Neutrophil (primary cell): ENCODE measurements around the gene AQP9.

Source experiments
- H3K27ac ChIP-seq: fragments of 200-600 bp; sonication (generic); 2 replicates; pipeline ENCODE4 v1.5.1; 2016; ENCODE audit warnings: mild to moderate bottlenecking, moderate library complexity
- H3K27me3 ChIP-seq: fragments of 200-600 bp; sonication (generic); 2 replicates; pipeline ENCODE4 v1.6.0; 2016; ENCODE audit warnings: mild to moderate bottlenecking
- H3K36me3 ChIP-seq: fragments of 200-600 bp; sonication (generic); 2 replicates; pipeline ENCODE4 v1.5.1; 2017
- H3K4me1 ChIP-seq, 2 experiments: fragments of 200-600 bp in 1 of 2; sonication (generic) in 1 of 2; 1 replicate in 1 of 2; 2 replicates in 1 of 2; pipeline versions ENCODE4 v1.5.1 to v1.6.1; 2013 to 2016; ENCODE audit warnings: low read depth in 1 of 2, low read length in 1 of 2, mild to moderate bottlenecking in 1 of 2, moderate library complexity in 1 of 2; ENCODE audit not compliant: control insufficient read depth in 1 of 2, insufficient read depth in 1 of 2
- H3K4me3 ChIP-seq, 2 experiments: fragments of 200-600 bp in 1 of 2; sonication (generic) in 1 of 2; 1 replicate in 1 of 2; 2 replicates in 1 of 2; pipeline ENCODE4 v1.5.1; 2013 to 2016; ENCODE audit warnings: low read depth in 1 of 2, low read length in 1 of 2, mild to moderate bottlenecking in 1 of 2, moderate library complexity in 1 of 2
- H3K9me3 ChIP-seq: fragments of 200-600 bp; sonication (generic); 2 replicates; pipeline ENCODE4 v1.5.1; 2016
- CTCF ChIP-seq: fragments of 200-600 bp; sonication (generic); IDR thresholded peaks from 2 replicates; pipeline ENCODE4 v1.5.1; 2016; ENCODE audit warnings: antibody characterized with exemption

Gene AQP9

GRCh38 chr15:58154769-58155168 is 16.6 kb downstream of the AQP9 start:
- Histone ChIP-seq H3K27me3 (no peaks in the 10 kb centered on the region), H3K9me3 (no peaks in the 10 kb centered on the region), H3K27ac (no peak overlapping the region), H3K4me1 (peaks cover 6 to 7% of the 10 kb centered on the region in 2 experiments), H3K36me3 (no peaks in the 10 kb centered on the region), H3K4me3 (no peak overlapping the region)
- no peak for TF ChIP-seq CTCF

GRCh38 chr15:58159827-58160386 is 21.7 kb downstream of the AQP9 start:
- Histone ChIP-seq H3K9me3 (no peaks in the 10 kb centered on the region), H3K27me3 (no peaks in the 10 kb centered on the region), H3K36me3 (peaks cover 39% of the 10 kb centered on the region), H3K27ac (no peak overlapping the region), H3K4me1 (peaks cover 0 to 7% of the 10 kb centered on the region in 2 experiments), H3K4me3 (no peak overlapping the region)
- no peak for TF ChIP-seq CTCF

DNA sequence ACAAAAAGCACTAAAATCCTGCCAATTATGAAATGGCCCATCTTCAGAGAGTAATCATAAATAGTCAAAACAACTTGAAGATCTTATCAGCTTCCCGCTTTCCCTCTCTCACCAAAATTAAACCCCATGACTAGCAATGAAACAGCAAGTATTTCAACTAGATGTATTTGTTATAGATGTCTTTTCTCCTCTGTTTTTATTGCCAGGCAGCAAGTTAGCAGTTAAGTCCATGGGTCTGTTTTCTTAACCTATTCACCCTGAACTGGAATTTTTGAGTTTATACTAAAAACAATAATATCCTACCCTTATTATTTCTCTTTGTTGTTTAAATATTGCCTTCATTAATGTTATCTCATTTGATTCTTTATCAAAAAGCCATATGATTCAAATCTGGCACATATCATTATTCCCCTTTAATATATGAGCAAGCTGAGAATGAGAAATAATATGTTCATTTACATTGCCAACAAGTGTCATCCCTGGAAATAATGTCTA is 23.3 kb downstream of the AQP9 start:
- Histone ChIP-seq H3K4me1 (peaks cover 0 to 7% of the 10 kb centered on the region in 2 experiments), H3K9me3 (no peaks in the 10 kb centered on the region), H3K36me3 (peaks cover 49% of the 10 kb centered on the region), H3K4me3 (no peak overlapping the region), H3K27ac (no peak overlapping the region), H3K27me3 (no peaks in the 10 kb centered on the region)
- TF ChIP-seq CTCF, result no peak

- Histone ChIP-seq H3K27me3 (no peaks in the 10 kb centered on the region), H3K4me1 (peaks cover 0 to 7% of the 10 kb centered on the region in 2 experiments), H3K4me3 (no peak overlapping the region), H3K9me3 (no peaks in the 10 kb centered on the region), H3K27ac (peak overlapping the region; percentile 50), H3K36me3 (peaks cover 74% of the 10 kb centered on the region)
- no peak for TF ChIP-seq CTCF
These were observed 25.8 kb downstream of the AQP9 start for GRCh38 chr15:58163985-58164384.

DNA sequence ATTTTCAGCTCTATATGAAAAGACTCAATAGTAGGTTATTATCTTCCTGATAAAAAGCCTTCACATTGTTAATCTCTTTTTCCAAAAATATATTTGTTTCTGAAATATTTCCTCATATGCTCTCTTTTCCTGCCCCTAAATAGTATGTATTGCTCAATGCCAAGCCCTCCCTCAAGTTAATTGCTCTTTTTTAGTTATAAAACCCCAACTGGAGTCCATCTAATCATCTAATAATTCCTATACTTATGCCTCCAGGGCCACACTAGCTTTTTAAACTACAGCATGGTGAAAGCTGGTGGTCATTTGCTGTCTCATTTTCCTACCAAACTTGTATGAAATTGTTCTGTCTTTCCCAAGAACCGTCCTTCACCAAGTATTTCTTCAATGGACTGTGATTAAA is 26.7 kb downstream of the AQP9 start:
- Histone ChIP-seq H3K9me3 (no peaks in the 10 kb centered on the region), H3K4me3 (no peak overlapping the region), H3K27me3 (no peaks in the 10 kb centered on the region), H3K36me3 (peaks cover 84% of the 10 kb centered on the region), H3K27ac (peak overlapping the region; percentile 22), H3K4me1 (peaks cover 0 to 7% of the 10 kb centered on the region in 2 experiments)
- no peak for TF ChIP-seq CTCF
